IMR-90 (cell line): ENCODE data around the gene RAD51C. TPM values are rescaled to one million over a fixed set of nuclear protein-coding genes. Genes with fewer than 3 reads are reported as not detected.
A peak's percentile ranks its signal among the peaks of the same experiment; 100 is the strongest.

ENCODE experiments used
- ATAC-seq: fragments of 200-7000 bp; cut with Tn5 transposase; 2 replicates; pipeline ENCODE4 v1.9.1; 2020; ENCODE audit warnings: low read depth, mild to moderate bottlenecking, moderate library complexity
- BruUV-seq: library from RNA; stranded (reverse); fragments of 400-500 nt; replicated peaks from 2 replicates; lab custom pipeline; 2021; lab: Mats Ljungman, UMichigan
- CTCF ChIA-PET: fragments of 300-600 bp; formaldehyde crosslinking; extraction: SDS; loops from one replicate; lab custom pipeline; 2021; ENCODE audit warnings: antibody characterized with exemption; lab: Yijun Ruan, JAX
- POLR2A ChIA-PET: fragments of 300-600 bp; sonication (Branson Sonifier 250); formaldehyde crosslinking; loops from one replicate; lab custom pipeline; 2022; ENCODE audit warnings: antibody characterized with exemption; ENCODE audit not compliant: unreplicated experiment; lab: Charles Lee
- DNase-seq: peaks from one replicate; pipeline ENCODE4 v3.0.0; 2013
- H2AFZ ChIP-seq: replicated peaks from 2 replicates; pipeline ENCODE3; 2013; ENCODE audit warnings: low read length, mild to moderate bottlenecking; ENCODE audit not compliant: poor library complexity
- H2AK5ac ChIP-seq: 2 replicates; pipeline ENCODE4 v1.6.1; 2013; ENCODE audit warnings: low read depth, low read length, inconsistent platforms
- H2AK9ac ChIP-seq: replicated peaks from 2 replicates; pipeline ENCODE3; 2013; ENCODE audit warnings: mild to moderate bottlenecking, low read depth, low read length, moderate library complexity; ENCODE audit not compliant: poor library complexity
- H2BK120ac ChIP-seq: 2 replicates; pipeline ENCODE4 v1.6.1; 2013; ENCODE audit warnings: low read depth, low read length, inconsistent platforms
- H2BK15ac ChIP-seq: 3 replicates; pipeline ENCODE4 v1.6.1; 2013; ENCODE audit warnings: low read depth, low read length, inconsistent platforms
- H2BK20ac ChIP-seq: 2 replicates; pipeline ENCODE4 v1.6.1; 2013; ENCODE audit warnings: low read depth, mild to moderate bottlenecking, inconsistent platforms, low read length, moderate library complexity
- H2BK5ac ChIP-seq: 2 replicates; pipeline ENCODE4 v1.6.1; 2013; ENCODE audit warnings: mild to moderate bottlenecking, low read depth, low read length, inconsistent platforms; ENCODE audit not compliant: poor library complexity, severe bottlenecking
- H3K14ac ChIP-seq: replicated peaks from 2 replicates; pipeline ENCODE4 v1.6.1; 2013; ENCODE audit warnings: low read depth, low read length, inconsistent platforms
- H3K18ac ChIP-seq: 2 replicates; pipeline ENCODE4 v1.6.1; 2013; ENCODE audit warnings: low read depth, low read length, control low read depth
- H3K23ac ChIP-seq: 2 replicates; pipeline ENCODE4 v1.6.1; 2013; ENCODE audit warnings: low read depth, low read length, inconsistent platforms
- H3K27ac ChIP-seq: 2 replicates; pipeline ENCODE4 v1.5.1; 2013; ENCODE audit warnings: mild to moderate bottlenecking, control low read depth, low read length; ENCODE audit not compliant: insufficient read depth
- H3K27me3 ChIP-seq: 2 replicates; pipeline ENCODE4 v1.6.1; 2013; ENCODE audit warnings: low read length; ENCODE audit not compliant: control insufficient read depth, insufficient read depth
- H3K36me3 ChIP-seq: 2 replicates; pipeline ENCODE4 v1.6.1; 2013; ENCODE audit warnings: low read length, mixed read lengths; ENCODE audit not compliant: control insufficient read depth, insufficient read depth
- H3K4ac ChIP-seq: 2 replicates; pipeline ENCODE4 v1.6.1; 2013; ENCODE audit warnings: low read depth, low read length, inconsistent platforms
- H3K4me1 ChIP-seq: 2 replicates; pipeline ENCODE4 v1.6.1; 2013; ENCODE audit warnings: low read length, mixed read lengths; ENCODE audit not compliant: control insufficient read depth, insufficient read depth
- H3K4me2 ChIP-seq: 2 replicates; pipeline ENCODE4 v1.6.1; 2013; ENCODE audit warnings: low read depth, mild to moderate bottlenecking, control low read depth, low read length, moderate library complexity
- H3K4me3 ChIP-seq: 2 replicates; pipeline ENCODE4 v1.5.1; 2013; ENCODE audit warnings: low read depth, mild to moderate bottlenecking, control low read depth, low read length, moderate library complexity; ENCODE audit not compliant: insufficient read depth
- H3K56ac ChIP-seq: 2 replicates; pipeline ENCODE4 v1.6.1; 2013; ENCODE audit warnings: low read length, inconsistent platforms; ENCODE audit not compliant: insufficient read depth; ENCODE audit errors: extremely low read depth
- H3K79me1 ChIP-seq, 2 experiments: 2 replicates each; pipeline ENCODE4 v1.6.1; 2013; ENCODE audit warnings: low read length in 2 of 2, inconsistent platforms in 1 of 2, low read depth in 1 of 2
- H3K9ac ChIP-seq: 2 replicates; pipeline ENCODE4 v1.6.1; 2013; ENCODE audit warnings: low read depth, low read length, control low read depth
- H3K9me1 ChIP-seq: 2 replicates; pipeline ENCODE4 v1.6.1; 2013; ENCODE audit warnings: low read length, inconsistent platforms; ENCODE audit not compliant: insufficient read depth
- H3K9me3 ChIP-seq: 2 replicates; pipeline ENCODE4 v1.6.1; 2013; ENCODE audit warnings: low read length; ENCODE audit not compliant: control insufficient read depth, insufficient read depth
- H4K20me1 ChIP-seq: 2 replicates; pipeline ENCODE4 v1.6.1; 2013; ENCODE audit warnings: low read length, inconsistent platforms; ENCODE audit not compliant: insufficient read depth
- H4K5ac ChIP-seq: 2 replicates; pipeline ENCODE4 v1.6.1; 2013; ENCODE audit warnings: mild to moderate bottlenecking, low read depth, low read length, control low read depth
- H4K8ac ChIP-seq, 2 experiments: 2 replicates each; pipeline ENCODE4 v1.6.1; 2013; ENCODE audit warnings: low read depth in 2 of 2, low read length in 2 of 2, control low read depth in 1 of 2, inconsistent platforms in 1 of 2
- H4K91ac ChIP-seq: 2 replicates; pipeline ENCODE4 v1.6.1; 2013; ENCODE audit warnings: low read depth, low read length, inconsistent platforms; ENCODE audit not compliant: insufficient read depth
- BHLHE40 ChIP-seq: fragments of 150-350 bp; IDR thresholded peaks from 2 replicates; pipeline ENCODE4 v1.6.1; 2016; ENCODE audit warnings: mild to moderate bottlenecking, low read depth, low read length
- CEBPB ChIP-seq: IDR thresholded peaks from 2 replicates; pipeline ENCODE4 v1.6.1; 2012; ENCODE audit warnings: low read depth, low read length, improper control_type of control experiment
- CHD1 ChIP-seq: IDR thresholded peaks from 2 replicates; pipeline ENCODE4 v1.6.1; 2012; ENCODE audit warnings: low read depth, low read length, improper control_type of control experiment
- MAFK ChIP-seq: IDR thresholded peaks from 2 replicates; pipeline ENCODE4 v1.6.1; 2012; ENCODE audit warnings: low read depth, low read length, improper control_type of control experiment
- MAZ ChIP-seq: IDR thresholded peaks from 2 replicates; pipeline ENCODE4 v1.6.1; 2012; ENCODE audit warnings: low read depth, mild to moderate bottlenecking, low read length, improper control_type of control experiment, moderate library complexity, borderline replicate concordance
- MXI1 ChIP-seq: IDR thresholded peaks from 2 replicates; pipeline ENCODE4 v1.6.1; 2012; ENCODE audit warnings: low read depth, mild to moderate bottlenecking, low read length, moderate library complexity, borderline replicate concordance
- NFE2L2 ChIP-seq: fragments of 150-350 bp; IDR thresholded peaks from 2 replicates; pipeline ENCODE4 v1.6.1; 2016; ENCODE audit warnings: low read depth, mild to moderate bottlenecking, low read length
- RCOR1 ChIP-seq: IDR thresholded peaks from 2 replicates; pipeline ENCODE4 v1.6.1; 2012; ENCODE audit warnings: mild to moderate bottlenecking, low read length, improper control_type of control experiment; ENCODE audit not compliant: insufficient replicate concordance
- SMC3 ChIP-seq: fragments of 150-350 bp; IDR thresholded peaks from 2 replicates; pipeline ENCODE4 v1.6.1; 2016; ENCODE audit warnings: low read depth, mild to moderate bottlenecking, antibody characterized with exemption, low read length, moderate library complexity
- WGBS, 2 experiments: methylation state at CpG; one replicate each; pipeline versions ENCODE4 v1.1.5 to v1.1.7; 2013; ENCODE audit warnings: missing lambda C conversion rate in 2 of 2; ENCODE audit not compliant: insufficient read length in 1 of 2; ENCODE audit errors: extremely low coverage in 2 of 2; 5-methylcytosine and 5-hydroxymethylcytosine counted together
- dilution Hi-C: fragments of 300-500 bp; cut with HindIII; formaldehyde crosslinking; loops from one replicate; pipeline ENCODE4 v1.14.3; 2018; ENCODE audit warnings: low sequenced_read_pairs; ENCODE audit not compliant: unreplicated experiment
- in situ Hi-C: fragments of 300-500 bp; cut with MboI; formaldehyde crosslinking; loops from 3 replicates; pipeline ENCODE4 v1.14.3; 2019; ENCODE audit warnings: low sequenced_read_pairs, inconsistent platforms, mixed read lengths
- intact Hi-C: fragments of 100-400 bp; cut with micrococcal nuclease; formaldehyde crosslinking; loops from 2 replicates; pipeline ENCODE4 v1.10.0; 2022
- polyA plus RNA-seq, 3 experiments: library from polyadenylated mRNA; depleted of rRNA; stranded (reverse); fragments of >200 nt; gene quantifications; 2 replicates each; pipeline ENCODE4 v1.2.3, GENCODE V29; 2012; ENCODE audit warnings: low replicate concordance in 1 of 3
- total RNA-seq: library from RNA; depleted of rRNA; stranded (reverse); fragments of >200 nt; gene quantifications from 2 replicates; pipeline ENCODE4 v1.2.3, GENCODE V29; 2012
- TF ChIP-seq, protein P1 (sequence below): fragments of 150-350 bp; IDR thresholded peaks from 2 replicates; pipeline ENCODE4 v1.6.1; 2017; ENCODE audit warnings: mild to moderate bottlenecking, antibody characterized with exemption, low read length, low read depth
- TF ChIP-seq, protein P2 (sequence below): fragments of 150-350 bp; IDR thresholded peaks from 2 replicates; pipeline ENCODE4 v1.6.1; 2016; ENCODE audit warnings: low read depth, mild to moderate bottlenecking, low read length, moderate library complexity, borderline replicate concordance
- TF ChIP-seq, protein P3 (sequence below): conservative IDR thresholded peaks from 2 replicates; pipeline ENCODE4 v1.5.1; 2012; ENCODE audit warnings: mild to moderate bottlenecking, low read depth, low read length, improper control_type of control experiment

The RAD51C gene
- total and polyA plus RNA-seq, 2 of the 4 experiments (the other 2 are of a cell fraction), result 21.1 to 28.3 TPM

- Histone ChIP-seq H2AK9ac (no peak overlapping the region), H2AK5ac (no peak overlapping the region), H2BK5ac (no peak overlapping the region), H4K5ac (no peak overlapping the region), H3K4me3 (peak overlapping the region; percentile 52), H3K9ac (no peak overlapping the region), H2AFZ (peak overlapping the region; percentile 70), H3K36me3 (no peaks in the 10 kb centered on the region), H3K27me3 (peaks cover 34% of the 10 kb centered on the region), H2BK15ac (no peak overlapping the region), H3K4ac (no peak overlapping the region), H3K9me1 (no peaks in the 10 kb centered on the region), H4K8ac (no peak overlapping the region), H4K20me1 (no peaks in the 10 kb centered on the region), H3K4me2 (peak overlapping the region; percentile 60), H3K9me3 (no peaks in the 10 kb centered on the region), H3K14ac (no peak overlapping the region), H4K91ac (no peak overlapping the region), H3K18ac (no peak overlapping the region), H3K4me1 (no peaks in the 10 kb centered on the region), H3K27ac (no peak overlapping the region), H3K23ac (no peak overlapping the region), H3K56ac (no peak overlapping the region), H2BK20ac (no peak overlapping the region), H3K79me1 (no peaks in the 10 kb centered on the region), H2BK120ac (no peak overlapping the region)
- POLR2A ChIA-PET, result no interaction called here
- TF ChIP-seq, protein P1, sequence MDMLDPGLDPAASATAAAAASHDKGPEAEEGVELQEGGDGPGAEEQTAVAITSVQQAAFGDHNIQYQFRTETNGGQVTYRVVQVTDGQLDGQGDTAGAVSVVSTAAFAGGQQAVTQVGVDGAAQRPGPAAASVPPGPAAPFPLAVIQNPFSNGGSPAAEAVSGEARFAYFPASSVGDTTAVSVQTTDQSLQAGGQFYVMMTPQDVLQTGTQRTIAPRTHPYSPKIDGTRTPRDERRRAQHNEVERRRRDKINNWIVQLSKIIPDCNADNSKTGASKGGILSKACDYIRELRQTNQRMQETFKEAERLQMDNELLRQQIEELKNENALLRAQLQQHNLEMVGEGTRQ, result no peak
- TF ChIP-seq BHLHE40 (no peak), MAFK (no peak), CEBPB (no peak), CHD1 (no peak), RCOR1 (no peak), NFE2L2 (no peak), MAZ (no peak), SMC3 (no peak), MXI1 (no peak)
- TF ChIP-seq, protein P2, sequence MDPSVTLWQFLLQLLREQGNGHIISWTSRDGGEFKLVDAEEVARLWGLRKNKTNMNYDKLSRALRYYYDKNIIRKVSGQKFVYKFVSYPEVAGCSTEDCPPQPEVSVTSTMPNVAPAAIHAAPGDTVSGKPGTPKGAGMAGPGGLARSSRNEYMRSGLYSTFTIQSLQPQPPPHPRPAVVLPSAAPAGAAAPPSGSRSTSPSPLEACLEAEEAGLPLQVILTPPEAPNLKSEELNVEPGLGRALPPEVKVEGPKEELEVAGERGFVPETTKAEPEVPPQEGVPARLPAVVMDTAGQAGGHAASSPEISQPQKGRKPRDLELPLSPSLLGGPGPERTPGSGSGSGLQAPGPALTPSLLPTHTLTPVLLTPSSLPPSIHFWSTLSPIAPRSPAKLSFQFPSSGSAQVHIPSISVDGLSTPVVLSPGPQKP, result no peak
- TF ChIP-seq, protein P3, sequence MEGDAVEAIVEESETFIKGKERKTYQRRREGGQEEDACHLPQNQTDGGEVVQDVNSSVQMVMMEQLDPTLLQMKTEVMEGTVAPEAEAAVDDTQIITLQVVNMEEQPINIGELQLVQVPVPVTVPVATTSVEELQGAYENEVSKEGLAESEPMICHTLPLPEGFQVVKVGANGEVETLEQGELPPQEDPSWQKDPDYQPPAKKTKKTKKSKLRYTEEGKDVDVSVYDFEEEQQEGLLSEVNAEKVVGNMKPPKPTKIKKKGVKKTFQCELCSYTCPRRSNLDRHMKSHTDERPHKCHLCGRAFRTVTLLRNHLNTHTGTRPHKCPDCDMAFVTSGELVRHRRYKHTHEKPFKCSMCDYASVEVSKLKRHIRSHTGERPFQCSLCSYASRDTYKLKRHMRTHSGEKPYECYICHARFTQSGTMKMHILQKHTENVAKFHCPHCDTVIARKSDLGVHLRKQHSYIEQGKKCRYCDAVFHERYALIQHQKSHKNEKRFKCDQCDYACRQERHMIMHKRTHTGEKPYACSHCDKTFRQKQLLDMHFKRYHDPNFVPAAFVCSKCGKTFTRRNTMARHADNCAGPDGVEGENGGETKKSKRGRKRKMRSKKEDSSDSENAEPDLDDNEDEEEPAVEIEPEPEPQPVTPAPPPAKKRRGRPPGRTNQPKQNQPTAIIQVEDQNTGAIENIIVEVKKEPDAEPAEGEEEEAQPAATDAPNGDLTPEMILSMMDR, result no peak
- CTCF ChIA-PET, result no interaction called here
- intact Hi-C loops (no loop called here), dilution Hi-C loops (no loop called here), in situ Hi-C loops (no loop called here)
- ATAC-seq, result no peak; the same call in 1 of the 2 replicates
- no TSS peak for BruUV-seq
- no peak for DNase-seq
- WGBS, 2 experiments, result no CpG with 5 or more reads among the region's 2 CpGs
Measured at GRCh38 chr17:58755269-58755576, 62.8 kb downstream of the RAD51C start.
